HL-60/S4 (cell line): ENCODE data around the gene RASGEF1B.
"Not testable (repeated sequence)": the region's sequence is repeated elsewhere in the genome, so short reads cannot be mapped to it uniquely, and the experiment has no call there.

Experiments used
- in situ Hi-C: fragments of 300-500 bp; cut with MboI; formaldehyde crosslinking; loops from 2 replicates; pipeline ENCODE4 v1.14.3; 2022; ENCODE audit warnings: low sequenced_read_pairs

Gene RASGEF1B

DNA sequence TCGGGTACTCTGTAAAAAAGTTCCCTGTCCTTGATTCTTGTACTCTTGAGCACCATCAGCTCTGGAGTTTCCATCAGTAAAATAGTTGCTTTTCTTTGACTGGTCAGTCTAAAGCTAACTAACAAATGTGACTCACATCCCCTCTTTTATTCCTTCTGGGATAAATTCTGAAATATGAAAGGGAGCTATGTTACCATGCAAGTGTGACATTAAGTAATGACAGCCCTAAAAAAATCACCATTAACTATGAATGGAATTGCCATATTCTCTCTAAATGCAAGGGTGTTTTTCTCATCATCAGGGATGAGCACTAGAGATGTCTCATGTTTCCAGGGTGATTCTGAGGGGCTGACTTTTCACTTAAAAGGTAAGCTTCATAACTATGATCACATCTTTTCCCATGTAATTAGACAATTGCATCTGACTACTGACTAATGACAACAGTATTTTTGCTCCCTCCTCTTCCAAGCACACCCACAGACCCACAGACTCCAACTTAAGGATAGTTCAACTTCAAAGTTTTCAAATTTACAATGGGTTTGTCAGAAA is 26.9 kb upstream of the RASGEF1B start:
- in situ Hi-C loops = no loop called here

DNA sequence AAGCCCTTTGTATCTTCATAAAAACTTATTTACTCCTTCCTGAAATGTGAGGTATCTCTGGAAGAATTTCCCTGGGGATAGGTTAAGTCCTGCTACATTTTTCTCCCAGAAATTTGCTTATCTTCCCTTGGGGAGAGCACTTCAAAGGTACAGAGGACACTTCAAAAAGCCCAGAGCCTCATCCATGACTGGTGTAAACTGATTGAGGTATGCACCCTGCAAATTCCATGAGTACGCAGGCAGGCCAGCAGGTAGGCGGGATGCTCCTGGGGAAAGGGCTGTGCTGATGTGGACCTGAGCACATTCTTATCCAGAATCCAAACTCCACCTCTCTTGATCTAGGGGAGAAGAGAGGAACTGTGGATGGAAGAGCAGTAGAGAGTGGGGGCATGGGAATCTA is 26.3 kb upstream of the RASGEF1B start:
- in situ Hi-C loops = no loop called here

DNA sequence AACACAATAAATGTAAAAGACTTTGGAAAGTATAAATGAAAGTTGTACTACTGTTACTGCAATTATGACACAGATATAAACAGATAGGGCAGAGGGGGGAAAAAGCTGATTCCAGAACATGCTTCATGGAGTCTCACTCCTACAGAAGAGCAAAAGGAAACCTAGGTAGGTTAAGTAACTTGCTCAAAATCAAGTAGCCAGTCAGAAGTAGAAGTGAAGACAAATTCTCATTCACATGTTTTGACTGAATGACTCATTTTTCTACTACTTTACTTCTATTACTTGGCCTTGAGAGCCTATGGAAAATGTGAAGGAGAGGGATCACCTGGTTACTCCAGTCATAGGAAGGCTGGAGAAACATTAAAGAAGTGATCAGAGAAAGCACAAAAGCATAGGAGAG is 23.6 kb upstream of the RASGEF1B start:
- in situ Hi-C loops = no loop called here

DNA sequence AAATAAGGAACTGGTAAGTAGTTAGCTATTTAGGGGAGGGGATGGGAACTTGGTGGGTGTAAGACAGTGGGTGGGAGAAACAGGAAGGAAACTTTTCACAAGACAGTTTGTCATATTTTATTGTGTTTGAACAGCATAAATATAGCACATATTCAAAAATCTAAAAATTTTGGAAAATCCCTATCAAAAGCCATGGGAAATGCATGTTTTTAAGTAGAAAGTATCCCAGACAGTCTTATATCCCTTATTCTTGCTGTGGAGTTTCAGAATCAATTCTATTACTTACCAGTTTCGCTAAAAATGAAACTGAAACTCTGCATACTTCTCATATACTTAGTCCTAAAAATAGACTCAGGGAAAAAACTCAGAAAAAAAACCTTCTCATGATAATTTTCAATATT is 22.3 kb upstream of the RASGEF1B start:
- in situ Hi-C loops = no loop called here

DNA sequence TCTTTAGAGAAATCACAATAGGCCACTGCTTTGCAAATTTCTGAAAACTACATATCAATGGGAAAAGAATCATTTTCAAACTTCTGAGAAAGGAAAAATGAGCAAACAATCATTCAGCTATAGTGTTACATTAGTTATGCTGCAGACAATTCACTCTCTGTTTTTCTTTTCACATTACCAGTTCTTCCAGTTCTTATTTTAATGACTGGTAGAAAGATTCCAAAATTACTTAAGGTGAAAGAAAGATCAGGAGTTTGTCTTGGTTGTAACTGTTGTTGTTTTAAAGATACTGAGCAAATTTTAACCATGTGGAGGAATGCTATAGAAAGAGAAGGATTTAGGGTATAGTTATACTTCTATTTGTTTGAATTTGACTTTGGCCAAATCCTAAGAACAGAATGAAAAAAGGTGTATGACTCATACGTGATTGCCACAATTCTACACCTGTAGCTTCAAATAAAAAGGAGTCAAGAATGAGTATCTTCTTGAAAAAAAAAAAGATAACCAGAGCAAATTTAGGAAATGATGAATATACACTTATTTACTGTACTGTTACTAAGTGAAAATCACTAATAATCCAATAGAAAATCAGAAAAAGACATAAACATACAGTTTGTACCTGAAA is 21.0 kb upstream of the RASGEF1B start:
- in situ Hi-C loops = no loop called here

DNA sequence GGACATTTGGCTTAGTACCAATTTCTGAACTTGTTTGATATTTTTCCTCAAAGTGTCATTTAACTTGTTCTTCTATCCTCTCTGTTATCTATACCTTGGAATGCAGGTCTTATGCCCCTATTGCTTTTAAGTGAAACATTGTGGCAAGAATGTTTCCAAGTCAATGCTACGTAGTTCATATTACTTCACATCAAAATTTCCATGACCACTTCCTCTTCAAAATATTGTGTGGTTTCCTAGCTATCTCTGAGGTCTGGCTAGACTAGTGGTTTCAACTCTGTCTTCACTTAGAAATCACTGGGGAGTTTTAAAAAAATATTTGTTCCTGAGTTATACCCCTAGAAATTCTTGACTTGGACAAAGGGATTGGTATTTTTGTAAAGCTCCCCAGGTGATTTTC is 20.2 kb upstream of the RASGEF1B start:
- in situ Hi-C loops = no loop called here

DNA sequence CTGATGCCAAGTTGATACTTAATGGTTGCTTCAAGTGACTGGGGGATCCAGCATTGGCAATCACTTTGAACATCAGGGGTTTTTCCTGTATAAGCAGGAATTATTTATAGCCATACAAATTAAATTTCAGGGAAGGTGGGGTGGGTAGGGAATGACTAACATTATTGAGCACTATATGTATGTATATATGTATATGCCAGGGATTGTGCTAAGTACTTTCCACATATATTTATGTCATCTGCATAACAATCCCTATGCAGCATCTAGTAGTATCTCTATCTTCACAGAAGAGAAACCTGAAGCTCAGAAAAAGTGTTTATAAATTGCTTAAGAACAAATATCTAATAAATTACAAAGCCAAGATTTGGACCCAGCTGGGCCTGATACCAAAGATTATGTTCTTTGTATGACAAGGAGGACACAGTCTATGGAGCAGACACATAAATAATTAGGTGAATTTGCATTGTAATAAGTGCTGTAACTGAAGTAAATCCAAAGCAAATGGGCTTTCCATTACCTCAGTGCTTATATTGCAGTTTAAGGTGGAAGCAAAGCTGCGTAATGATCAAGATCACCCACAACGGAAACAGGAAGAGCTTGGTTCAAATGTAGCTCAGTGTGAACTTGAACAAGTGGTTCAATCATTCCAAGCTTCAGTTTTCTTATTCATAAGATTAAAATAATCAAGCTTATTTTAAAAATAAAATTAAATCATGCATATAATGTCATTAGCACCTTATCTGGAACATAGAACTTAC is 18.9 kb upstream of the RASGEF1B start:
- in situ Hi-C loops = no loop called here

DNA sequence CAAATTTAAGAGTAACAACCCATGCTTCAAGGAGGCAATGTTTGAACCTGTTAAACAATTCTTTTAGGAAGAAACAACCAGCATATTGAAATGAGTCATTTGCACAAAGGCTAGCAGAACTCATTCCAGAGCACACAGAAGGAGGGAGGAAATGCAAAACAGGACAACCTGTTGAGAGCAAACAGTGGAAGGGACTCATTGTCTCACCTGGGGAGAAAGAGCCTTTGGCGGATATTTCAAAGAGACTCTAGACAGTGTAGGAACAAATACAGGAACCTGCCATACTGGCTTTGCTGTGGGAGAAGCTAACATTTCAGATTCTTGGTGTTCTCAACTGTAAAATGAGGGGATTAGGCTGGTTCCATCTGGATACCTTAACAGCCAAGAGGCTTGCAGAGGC is 14.8 kb upstream of the RASGEF1B start:
- in situ Hi-C loops = no loop called here

DNA sequence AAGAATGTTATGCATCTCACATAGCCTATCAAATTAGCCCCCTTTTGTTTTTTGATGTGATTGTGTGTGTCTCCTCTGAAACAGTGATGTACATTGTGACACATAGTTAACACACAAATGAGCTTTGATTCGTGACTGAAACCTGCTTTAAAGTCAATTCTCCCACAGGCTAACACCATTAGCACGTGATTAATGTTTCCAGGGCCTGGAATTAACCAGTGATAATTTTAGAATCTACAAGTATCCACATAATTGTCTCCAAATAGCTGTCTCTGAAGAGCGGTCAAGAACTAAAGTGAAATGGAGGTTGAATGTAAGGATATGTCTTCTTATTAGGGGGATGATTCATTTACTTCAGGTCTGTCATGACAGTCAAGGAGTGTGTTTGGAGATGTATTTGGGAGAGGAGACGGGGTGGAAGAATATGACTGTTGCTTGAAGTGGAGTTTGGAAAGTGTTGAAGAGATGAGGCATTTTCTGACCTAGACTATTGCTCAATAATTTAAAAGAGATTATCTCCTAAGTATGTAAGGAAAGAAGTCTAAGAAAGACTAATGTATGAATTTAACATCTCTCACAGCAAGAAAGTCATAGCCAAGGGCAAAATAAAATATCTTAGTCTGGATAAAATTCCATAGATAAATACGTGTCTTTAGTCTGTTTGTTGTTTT is 13.7 kb upstream of the RASGEF1B start:
- in situ Hi-C loops = no loop called here

DNA sequence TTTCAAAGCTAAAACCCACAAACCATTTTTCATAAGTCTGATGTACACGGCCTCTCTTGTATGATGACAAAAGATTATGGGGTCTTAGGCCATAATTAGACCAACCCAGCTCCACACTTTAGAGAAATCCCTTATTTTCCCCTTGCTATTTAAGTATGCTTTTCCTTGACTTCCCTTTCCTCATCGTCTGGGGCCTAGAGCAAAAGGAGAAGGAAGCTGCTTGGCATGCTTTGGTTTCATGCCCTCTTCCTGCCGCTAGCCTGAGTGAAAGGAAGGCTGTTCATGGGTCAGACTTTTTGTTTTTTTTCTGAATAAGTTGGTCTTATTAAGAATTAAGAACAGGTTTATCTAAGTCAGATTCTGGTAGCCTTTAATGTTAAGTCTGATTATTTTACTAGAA is 10.6 kb upstream of the RASGEF1B start:
- in situ Hi-C loops = no loop called here

DNA sequence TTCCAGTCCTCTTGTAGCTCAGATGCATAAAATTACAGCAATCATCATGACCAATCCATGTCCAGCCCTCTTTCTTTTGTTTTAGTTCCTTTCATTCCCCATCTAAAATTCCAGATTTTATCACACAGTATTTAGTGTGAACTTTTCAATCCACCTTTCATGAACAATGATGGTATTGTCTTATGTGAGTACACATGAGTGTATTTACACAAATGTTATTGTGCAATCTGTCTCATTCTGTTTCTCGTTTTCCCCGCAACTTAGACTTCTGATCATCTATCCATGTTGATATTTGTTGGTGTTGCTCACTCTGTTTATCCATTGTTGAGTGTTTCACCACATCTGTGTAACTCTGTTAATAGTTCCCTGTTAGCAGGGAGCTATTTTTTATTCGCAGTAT is 9.4 kb upstream of the RASGEF1B start:
- in situ Hi-C loops = no loop called here

DNA sequence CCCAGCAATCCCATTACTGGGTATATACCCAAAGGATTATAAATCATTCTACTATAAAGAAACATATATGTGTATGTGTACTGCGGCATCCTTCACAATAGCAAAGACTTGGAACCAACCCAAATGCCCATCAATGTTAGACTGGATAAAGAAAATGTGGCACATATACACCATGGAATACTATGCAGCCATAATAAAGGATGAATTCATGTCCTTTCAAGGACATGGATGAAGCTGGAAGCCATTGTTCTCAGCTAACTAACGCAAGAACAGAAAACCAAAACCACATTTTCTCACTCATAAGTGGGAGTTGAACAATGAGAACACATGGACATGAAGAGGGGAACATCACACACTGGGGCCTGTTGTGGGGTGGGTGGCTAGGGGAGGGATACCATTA is 7.9 kb upstream of the RASGEF1B start:
- in situ Hi-C loops = not testable (repeated sequence)

DNA sequence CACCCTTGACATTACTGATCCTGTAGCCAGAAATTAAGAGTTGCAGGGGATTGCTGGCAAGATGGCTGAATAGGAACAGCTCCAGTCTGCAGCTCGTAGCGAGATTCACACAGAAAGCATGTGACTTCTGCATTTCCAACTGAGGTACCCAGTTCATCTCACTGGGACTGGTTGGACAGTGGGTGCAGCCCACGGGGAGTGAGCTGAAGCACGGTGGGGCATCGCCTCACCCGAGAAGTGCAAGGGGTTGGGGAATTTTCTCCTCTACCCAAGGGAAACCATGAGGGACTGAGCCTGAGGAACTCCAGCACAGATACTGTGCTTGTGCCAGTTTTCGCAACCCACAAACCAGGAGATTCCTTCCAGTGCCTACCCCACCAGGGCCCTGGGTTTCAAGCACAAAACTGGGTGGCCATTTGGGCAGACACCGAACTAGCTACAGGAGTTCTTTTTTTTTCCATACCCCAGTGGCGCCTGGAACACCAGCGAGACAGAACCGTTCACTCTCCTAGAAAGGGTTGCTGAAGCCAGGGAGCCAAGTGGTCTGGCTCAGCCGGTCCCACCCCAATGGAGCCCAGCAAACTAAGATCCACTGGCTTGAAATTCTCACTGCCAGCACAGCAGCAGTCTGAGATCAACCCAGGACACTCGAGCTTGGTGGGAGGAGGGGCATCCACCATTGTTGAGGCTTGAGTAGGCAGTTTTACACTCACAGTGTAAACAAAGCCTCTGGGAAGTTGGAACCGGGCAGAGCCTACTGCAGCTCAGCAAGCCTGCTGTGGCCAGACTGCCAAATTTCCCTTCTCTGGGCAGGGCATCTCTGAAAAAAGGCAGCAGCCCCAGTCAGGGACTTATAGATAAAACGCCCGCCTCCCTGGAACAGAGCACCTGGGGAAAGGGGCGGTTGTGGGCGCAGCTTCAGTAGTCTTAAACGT is 1.9 kb upstream of the RASGEF1B start:
- in situ Hi-C loops = loop anchor here (25.0 kb wide), 1 partner anchor 364 kb away; no protein-coding TSS in a partner anchor

DNA sequence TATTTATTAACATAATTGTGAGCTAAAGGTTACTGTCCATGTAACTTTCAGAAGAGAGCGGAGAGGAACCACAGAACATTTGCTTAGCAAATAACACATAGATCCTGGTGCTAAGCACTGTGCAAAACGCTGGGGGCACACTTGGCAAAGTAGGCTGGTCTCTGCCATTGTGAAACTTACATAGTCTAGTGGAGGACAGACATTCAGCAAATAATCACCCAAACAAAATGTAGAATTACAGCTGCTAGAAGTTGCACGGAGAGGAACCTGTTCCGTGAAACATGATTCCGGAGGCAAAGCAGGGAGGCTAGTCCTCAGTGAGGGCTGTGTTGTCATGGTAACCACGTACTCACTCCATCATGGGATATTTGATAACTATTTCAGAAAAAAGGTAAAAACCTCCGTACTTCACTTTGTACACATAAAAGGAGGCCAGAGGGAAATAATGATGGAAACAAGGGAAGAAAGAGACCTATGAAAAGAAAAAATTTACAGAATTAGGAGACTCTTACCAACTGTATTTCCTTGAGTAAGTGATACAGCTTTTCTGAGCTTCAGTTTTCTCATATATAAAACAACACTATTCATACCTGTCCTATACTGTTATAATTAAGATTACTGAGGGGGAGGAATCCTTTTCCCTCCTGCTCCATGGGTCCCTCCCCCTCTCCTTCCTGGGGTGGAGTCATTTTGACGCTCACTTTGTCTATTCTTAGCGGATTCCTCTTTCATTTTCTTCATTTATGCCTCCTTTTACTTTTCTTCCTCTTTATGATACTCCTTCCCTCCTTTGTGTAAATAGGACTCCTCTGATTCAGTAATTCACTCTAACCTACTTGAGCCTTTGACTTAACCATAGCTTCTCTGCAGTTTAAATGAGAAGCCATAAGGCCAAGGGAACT is 825 bp upstream of the RASGEF1B start:
- in situ Hi-C loops = loop anchor here (25.0 kb wide), 1 partner anchor 365 kb away; no protein-coding TSS in a partner anchor

DNA sequence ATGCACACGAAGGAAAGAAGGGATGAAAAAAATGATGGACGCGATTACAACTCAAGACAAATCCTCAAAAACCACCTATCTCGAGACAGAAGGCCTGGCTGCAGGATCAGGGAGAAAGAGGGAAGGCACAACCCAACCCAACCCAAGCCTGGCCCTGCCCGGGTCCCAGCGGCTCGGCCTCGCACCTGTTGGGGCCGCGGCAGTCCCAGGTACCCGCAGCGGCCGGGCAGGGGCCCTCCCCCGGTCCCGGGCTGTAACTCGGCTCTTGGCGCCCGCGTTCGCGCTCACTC is 464 bp downstream of the RASGEF1B start:
- in situ Hi-C loops = loop anchor here (25.0 kb wide), 1 partner anchor 366 kb away; no protein-coding TSS in a partner anchor

DNA sequence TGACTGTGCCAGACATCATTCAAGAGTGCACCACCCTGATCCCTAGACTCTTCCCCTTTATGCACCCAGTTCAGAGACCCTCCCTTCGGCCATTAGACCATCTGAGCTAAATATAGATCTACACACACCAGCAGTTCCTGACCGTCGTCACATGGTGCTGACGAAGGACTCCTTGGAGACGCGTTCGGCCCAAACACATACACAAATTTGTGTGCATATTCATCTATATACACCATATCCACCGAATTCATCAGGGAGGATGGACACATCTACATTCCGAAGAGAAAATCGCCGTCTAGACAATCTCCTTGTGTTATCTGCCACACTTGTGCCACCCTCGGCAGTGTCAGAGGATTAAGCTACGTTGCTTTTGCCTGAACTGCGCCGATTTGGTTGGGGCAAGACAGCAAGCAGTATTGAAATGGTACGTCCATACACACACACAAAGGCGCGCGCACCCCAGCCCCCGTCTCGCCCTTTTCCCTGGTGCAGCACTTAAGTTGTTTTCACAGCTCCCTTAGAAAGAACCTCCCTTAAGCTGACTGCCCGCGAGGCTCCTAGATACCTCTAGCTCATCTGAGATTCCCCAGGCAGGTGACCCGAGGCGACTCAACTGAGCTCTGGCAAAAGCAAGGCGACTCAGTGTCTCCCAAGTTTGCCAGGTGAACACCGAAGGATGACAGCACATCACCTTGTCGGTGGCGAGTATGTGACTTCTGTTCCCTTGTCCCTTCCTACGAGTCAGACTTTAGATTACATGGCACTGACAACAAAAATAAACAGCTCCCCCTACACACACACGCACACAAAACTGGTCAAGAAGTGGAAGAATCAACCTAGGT is 1.0 kb downstream of the RASGEF1B start:
- in situ Hi-C loops = loop anchor here (25.0 kb wide), 1 partner anchor 367 kb away; no protein-coding TSS in a partner anchor

DNA sequence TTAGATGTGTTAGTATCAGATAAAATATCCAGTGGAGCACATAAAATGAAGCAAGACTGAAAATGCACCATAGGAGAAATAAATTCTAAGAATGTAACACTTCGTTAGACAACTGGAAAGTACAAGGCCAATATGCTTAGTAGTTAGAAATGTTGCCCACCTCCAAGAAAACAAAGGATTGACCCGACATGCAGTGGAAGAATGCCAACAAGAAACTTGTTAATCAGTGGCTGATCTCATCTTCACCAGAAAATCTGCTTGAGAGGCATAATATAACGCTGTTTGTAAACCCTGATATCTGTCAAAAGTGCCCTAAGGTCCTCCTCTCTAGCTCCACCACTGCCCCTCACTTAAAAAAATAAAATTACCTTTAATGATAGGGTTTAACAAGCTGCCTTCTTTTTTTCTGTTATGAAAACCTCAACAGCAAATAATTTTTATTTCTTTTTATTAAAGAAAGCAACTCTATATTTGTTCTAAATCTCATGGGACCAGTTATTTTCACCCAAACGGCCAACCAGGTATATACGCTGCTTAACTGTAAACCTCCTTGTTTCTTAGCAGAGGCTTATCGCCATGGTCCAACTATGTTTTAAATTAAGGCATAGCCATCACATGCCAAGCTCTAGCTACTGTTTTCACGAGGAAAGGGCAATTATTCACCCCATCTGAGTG is 1.8 kb downstream of the RASGEF1B start:
- in situ Hi-C loops = loop anchor here (25.0 kb wide), 1 partner anchor 367 kb away; no protein-coding TSS in a partner anchor

DNA sequence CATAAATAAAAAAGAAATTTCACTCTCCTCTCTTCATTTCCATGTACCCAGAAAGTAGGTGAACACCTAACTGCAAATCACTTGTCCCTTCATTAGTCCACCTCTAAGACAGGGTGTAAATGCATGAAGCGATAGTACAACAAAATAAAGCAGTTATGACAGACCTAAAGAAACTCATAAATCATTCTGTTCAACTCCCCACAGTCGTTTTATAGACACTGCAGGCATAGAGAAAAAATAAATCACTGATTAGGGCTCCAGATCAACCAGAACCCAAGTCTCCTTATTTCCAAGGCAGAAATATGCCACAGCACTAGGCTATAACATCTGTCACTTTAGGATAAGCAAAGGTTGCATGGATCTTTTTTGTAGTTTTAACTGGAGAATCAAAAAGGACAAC is 3.0 kb downstream of the RASGEF1B start:
- in situ Hi-C loops = loop anchor here (25.0 kb wide), 1 partner anchor 369 kb away; no protein-coding TSS in a partner anchor
